GM18873 (cell line): ENCODE measurements around the gene SCFD2.

Source experiments
- ATAC-seq: cut with Tn5 transposase; IDR thresholded peaks from one replicate; pipeline ENCODE4 v1.9.1; 2021; ENCODE audit warnings: mild to moderate bottlenecking, moderate library complexity, moderate number of reproducible peaks; ENCODE audit not compliant: unreplicated experiment, low FRiP score

The SCFD2 gene

DNA sequence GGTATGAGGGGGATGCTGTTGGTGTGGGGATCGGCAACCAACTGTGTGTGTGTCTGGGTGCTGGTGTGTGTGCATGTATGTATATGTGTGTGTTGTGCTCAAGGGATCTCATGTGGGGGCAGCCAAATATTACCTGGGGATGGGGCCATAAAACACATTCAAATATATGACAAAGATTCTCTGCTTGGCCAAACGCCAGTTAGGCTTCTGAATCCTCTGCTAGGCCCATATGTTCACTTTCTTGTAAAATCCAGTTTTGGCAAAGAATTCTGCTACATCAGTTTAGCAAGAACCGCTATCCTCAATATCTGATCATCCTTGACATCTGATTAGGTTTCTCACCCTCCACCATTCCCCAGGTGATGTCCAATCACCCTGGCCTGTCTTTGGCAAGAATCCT lies 397.2 kb downstream of the SCFD2 start:
- no peak for ATAC-seq

DNA sequence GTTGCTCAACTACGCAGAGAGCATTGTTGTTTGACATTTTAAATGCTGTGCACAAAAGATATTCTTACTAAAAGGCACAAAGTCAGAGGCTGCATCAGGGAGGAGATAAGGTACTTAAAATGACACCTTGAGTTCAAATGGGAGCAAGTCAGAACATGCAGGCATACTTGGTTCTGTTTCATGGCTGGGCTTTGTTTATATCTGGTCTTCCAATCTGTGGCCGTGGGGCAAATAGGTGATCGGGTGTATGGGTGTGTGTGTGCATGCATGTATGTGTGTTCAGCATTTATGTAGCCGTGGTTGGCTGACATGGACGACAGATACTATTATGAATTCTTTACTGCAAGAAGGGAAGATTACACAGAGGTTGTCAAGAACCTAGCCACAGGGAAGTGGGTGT lies 397.6 kb downstream of the SCFD2 start:
- ATAC-seq, result no peak

DNA sequence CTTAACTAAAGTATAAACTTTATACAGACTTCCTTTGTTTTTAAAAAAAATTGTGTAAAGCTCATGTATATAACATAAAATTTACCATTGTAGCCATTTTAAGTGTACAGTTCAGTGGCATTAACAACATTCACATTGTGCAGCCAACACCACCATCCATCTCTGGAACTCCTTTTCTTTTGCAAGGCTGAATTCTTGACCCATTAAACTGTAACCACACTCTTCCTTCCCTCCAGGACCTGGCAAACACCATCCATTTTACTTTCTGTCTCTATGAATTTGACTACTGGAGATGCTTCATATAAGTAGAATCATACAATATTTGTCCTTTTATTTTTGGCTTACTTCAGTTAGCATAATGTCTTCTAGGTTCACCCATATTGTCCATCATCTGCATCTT lies 399.1 kb downstream of the SCFD2 start:
- ATAC-seq, result no peak

DNA sequence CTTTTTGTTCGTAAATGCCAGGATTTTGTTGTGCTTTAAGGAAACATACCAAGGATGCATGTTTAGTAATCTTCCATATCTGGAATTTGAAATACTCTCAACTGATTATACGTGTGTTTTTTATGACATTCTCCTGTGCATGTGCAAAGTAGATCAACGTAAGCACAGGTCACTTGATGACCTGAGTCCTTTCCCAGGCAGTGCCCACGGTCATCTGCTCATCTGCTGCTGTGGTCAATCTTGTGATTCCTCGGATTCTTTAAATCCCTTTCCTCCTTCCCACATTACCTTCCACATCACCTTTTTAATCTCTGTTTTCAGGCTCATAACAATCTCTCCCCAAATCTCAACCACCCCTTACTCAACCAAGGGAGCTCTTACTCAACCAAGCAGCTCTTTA lies 399.7 kb downstream of the SCFD2 start:
- no peak for ATAC-seq

DNA sequence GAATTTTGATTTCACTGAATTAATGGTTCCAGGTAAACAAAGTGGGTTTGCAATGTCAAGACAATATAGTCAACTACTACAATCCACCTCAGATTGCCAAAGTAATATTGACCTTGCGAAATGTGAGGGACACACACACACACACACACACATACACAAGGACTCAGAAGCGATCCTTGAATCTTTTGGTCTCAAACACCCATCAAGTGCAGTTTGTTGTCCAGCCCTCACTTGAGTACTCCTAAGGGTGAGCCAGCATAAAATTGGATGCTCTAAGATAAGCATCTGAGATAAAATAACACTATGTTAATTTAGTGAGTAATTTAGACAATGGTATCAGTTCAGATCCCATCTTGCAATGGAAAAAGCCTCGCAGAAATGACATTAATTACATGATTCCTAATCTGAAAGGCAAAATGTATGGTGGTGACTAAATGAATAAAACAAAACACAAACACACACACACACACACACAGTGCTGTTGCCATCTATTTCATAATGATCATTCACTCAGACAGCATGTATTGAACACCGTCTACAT lies 401.2 kb downstream of the SCFD2 start:
- ATAC-seq, result no peak

DNA sequence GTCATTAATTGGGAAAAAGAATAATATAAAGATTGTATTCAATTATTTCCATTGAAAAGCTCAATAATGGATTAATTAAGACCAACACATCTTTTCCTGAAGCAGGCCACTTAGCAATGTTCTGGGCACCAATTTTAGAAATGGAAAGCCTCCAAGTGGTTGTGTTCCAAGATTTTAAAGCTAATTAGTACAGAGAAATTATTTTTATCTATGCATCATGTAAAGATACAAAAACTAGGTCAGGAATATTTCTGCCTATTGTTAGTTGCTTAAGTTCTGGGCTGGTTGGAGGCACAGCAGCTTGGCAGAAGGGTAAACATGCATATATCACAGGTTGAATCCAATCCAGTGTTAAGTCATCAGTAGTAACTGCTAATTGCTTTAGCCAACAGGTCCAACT lies 401.9 kb downstream of the SCFD2 start:
- no peak for ATAC-seq

DNA sequence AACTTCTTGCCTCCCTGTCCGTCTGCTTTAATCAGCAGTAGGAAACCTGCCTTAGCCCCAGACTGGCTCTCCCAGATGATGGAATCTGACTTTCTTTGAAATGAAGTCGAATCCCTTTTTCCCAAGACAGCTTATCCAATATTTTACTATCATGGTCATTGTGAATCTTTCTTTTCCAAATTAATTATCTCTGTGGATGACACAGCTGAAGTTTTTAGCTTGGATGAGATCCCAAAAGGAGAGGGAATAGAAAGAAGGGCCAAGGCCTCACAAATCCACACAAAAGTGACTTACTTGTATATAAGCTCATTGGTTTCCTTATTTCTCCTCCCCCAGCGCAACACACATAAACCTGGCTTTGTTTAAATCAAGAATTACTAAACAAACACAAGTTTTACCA lies 403.1 kb downstream of the SCFD2 start:
- no peak for ATAC-seq

DNA sequence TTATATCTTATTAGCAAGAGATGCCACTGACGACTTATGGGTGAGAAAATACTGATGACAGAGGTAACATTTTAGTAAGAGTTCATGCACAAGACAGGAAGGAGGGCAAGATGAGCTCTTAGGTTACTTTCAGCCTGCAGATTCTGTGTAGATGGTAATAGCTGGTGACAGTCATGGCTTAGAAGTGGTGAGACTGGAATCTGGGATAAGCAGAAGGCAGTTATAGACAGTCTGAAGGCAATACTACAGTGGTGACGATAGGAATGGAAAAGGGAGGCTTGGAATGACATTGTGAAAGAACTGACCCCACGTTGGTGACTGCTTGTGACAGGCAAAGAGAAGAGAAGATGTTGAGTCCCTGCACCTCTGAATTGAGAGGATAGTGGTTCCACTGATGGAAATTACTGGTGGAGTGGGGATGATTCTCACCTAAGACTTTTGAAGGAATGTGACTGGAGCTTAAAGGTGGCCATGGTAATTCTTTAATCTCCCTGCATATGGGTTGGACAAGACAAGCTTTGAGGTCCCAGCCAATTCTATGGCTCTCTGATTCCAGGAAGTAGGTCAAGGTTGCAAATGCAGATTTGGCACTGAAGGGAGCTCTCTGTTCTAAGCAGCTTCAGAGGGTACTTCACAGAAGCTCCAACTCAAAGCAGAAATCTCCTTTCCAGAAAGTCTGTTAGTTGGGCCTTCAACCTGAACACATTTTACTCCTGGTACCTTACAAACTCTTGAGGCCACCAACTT lies 404.0 kb downstream of the SCFD2 start:
- no peak for ATAC-seq

DNA sequence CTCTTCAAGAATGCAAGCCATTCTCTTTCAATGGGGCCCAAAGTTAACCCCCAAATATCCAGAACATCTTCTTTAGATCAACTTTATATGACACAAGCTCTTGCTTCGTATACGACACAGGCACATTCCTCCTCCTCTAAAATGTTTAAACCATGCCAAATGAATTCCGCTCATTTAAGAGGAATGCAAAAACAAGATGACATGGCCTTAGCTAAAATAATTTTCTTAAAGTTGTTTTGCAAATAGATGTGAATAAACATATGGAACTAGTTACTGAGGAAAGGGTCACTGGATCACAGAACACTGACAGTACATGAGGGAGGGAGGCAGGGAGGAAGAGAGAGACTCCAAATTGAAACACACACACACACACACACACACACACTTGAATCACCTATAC lies 406.3 kb downstream of the SCFD2 start:
- ATAC-seq, result no peak

DNA sequence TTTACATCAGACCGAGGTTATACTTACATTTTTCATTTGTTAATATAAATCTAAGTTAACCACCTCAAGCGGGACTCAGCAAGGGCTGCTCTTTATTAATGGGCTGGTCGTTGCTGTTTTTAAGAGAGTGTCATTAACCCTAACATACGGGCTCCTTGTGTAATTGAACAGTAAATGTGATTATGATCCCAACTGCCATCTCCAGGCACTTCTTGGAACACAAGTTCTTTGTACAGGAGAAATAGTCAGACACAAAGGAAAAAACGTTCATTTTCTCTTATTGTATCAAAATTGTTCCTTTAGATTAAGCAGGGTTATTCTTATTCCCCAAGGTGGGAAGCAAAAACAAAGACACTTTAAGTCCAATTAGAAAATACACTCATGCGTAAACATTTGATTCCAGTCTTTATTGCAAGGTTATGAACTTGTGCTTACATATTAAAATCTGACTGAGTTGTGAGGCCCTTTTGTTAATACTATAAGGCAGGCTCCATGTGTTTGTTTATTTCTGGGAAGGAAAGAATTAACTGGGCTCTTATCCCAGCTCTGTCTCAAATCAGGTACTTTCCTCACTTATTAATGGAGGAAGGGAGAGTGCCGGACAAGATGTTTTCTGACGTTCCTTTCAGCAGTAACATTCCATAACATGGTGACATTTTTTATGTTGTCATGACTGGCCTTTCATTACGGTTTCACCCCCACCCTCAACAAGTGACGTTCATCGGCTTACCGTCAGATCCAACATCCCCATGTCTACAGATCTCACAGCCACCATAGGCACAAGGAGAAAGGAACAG lies 407.8 kb downstream of the SCFD2 start:
- no peak for ATAC-seq

DNA sequence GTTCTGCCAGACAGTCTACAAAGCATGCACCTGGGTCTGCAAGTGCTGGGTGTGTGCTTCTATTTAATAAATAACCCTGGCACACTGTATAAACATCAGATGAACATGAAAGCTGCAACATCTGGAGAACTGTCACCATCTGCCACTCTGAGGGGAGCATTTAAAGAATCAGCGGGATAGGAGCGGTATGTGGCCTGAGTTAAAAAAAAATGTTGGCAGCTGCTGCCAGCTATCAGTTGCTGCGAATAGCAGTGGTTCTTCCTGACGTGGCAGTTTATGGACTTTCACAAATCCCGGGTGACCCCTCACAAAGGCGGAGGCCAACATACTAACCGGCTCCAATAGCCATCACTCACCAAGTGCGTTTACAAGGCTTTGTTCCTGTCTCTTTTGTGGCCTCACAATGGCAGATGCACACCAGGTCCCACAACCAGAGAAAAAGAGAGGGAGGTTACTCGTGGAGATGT lies 408.6 kb downstream of the SCFD2 start:
- ATAC-seq, result no peak

DNA sequence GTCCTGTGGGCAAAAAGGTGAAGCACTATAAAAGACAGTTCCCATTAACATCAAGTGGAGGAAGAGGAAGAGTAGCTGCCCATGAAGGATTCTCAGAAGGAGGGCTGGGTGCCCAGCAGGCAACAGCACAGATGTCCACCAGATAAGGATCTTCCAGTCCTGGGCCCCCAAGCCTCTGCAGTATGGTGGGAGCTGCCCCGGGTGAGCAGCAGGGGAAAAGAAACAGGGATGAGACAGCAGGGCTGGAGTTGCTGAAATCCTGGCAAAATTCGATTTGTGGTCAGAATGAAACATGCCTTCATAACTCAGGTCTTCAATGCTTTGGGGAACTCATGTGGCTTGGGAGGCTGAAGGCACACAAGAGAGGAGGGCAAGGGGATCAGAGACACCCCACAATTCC lies 409.2 kb downstream of the SCFD2 start:
- no peak for ATAC-seq

DNA sequence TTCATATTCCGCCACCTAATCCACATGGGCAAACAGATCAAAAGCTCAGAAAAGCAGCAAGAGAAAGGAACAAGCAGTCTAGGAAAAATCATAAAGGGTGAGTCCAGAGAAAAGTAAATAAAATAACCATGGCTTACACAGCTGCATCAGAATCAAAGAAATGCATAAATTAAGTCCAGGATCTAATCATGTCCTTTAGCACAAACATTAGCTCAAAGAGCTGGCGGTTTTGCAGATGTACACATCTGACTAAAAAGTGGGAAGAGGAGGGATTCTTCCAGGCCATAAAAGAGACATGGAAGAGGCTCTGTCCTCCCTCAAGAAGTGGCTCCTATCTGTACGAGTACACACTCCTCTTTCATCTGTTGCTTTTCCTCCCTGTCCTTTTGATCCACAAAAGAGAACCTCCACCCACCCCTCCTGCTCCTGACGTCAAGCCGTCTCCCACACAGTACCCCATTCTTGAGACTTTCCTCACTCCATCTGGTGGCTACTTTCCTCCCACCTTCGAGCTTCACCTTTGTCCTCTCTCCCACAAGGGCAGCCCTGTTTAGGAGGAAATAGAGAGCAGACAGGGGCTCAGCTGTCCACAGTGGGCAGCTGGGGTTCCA lies 411.2 kb downstream of the SCFD2 start:
- ATAC-seq, result no peak

DNA sequence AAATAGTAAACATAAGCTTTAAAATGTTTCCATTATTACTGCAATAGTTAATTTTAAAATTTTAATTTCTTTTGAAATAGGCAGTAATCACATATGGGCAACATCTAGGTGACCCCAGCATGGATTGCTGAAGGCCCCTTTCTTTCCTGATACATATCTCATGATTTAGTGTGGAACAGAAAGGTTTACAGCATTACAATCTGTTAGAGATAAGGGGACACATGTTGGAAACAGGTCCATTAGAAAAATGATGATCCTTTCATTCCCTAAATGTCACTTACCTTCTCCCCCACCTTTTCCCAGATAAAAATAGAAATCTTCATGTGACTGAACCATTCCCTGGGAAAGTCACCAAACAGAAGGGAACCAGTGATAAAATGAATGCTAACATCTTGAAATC lies 413.3 kb downstream of the SCFD2 start:
- ATAC-seq, result no peak

DNA sequence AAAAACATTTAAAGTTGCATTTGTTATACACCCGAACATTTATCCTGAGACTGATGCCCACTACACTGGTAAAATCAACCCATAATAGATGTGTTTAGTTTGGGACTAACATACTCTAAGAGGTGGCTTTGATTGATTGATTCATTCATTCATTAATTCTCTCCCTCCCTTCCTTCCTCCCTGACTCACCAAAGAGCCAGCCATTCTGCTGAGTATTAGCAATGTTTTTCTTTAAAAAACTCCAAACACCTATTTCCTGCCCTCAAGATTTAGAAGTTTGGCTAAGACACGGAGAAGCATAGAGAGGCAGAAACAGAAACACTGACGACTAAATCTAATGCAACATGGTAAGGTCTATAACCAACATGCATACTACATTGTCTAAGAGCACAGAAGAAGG lies 414.8 kb downstream of the SCFD2 start:
- ATAC-seq, result no peak

DNA sequence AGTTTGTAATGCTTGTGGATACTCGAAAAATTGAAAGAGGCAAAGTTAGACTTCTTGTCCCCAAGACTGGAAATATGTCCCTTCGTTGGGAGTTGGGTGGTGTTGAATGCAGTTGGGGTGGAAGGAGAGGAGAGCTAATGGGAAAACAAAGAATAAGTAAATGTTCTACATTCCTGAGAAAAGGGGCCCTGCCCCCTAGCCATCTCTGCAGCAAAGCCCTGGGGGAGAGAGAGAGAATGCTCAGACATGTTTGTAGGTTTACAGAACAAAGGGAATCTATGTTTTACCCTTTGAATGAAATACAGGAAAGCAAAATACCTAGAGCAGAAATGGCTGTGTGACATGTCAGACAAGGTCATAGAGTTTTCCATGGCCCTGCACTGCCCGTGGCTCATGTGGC lies 415.6 kb downstream of the SCFD2 start:
- ATAC-seq, result no peak

DNA sequence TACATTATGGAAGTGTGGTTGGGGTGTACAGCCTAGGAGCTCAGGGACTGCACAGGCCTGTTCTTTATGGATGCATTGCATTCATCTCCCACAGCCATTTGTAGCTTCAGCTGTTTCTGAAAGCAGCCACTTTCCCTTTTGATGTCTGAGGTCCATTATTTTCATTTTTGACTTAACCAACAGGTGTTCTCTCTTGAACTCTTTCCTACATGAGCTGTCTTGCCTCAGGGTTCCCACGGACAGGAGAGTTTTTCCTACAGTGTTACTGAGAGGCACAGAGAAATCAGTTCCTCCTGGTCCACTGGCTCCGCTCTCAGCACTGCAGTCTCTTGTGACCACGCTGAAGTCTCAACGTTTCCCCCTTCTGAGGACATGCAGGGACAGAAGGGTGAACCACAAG lies 416.5 kb downstream of the SCFD2 start:
- no peak for ATAC-seq

DNA sequence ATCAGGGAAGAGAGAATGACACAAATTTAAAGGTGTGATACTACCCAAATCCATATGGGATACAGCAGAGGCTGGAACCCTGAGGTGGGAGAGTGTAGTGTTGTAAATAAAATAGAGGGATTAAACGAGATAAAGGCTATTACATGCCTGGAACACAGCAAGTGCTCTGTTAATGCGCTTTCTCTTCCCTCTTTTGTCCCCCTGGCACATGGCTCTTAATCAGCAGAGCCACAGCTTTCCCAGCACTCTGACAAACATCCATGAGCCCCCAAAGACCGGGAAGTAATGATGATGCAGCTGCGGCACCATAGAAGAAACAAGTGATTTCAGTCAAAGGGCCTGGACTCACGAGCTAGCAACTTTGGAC lies 417.8 kb downstream of the SCFD2 start:
- ATAC-seq, result no peak

DNA sequence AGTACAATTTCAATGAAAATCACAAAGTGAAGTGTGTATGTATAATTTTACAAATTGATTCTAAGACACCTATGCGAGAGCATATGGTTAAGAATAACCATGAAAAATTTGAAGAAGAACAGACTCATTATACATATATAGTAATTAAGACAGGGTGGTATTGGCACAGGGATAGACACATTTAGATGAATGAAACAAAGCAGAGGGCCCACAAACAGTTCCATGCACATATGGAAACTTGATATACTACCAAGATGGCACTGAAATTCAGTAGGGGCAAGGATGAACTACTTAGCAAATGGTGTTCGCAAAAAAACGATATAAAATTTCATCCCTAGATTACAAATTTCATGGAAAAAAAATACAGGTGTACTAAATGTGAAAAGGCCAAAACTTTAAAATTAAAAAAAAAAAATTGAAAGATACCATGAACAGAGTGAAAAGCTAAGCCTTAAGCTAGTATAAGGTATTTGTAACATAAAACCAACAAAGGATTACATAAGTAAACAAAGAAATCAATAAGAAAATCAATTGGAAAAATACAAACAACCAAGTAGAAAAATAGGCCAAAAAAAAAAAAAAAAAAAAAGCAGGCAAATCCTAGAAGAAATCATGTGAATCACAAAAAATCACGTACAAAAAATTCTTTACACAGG lies 418.3 kb downstream of the SCFD2 start:
- ATAC-seq, result no peak

DNA sequence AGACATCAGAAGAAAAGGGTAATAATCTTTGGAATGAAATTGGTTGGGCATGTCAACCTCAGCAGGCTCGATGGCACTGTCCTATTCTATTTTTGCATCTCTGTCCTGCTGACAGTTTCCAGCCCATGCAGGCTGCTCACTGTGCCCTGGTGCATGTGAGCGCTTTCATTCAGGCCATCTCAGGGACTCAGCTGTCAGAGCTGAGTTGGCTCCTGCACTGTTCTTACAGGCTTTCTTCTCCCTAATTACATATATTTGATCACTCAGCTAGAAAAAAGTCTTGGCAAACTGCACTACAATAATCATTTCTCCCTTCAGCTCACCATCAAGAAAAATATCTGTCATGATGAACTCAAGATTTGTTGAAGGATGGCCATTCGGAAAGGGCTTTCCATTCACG lies 419.0 kb downstream of the SCFD2 start:
- no peak for ATAC-seq

DNA sequence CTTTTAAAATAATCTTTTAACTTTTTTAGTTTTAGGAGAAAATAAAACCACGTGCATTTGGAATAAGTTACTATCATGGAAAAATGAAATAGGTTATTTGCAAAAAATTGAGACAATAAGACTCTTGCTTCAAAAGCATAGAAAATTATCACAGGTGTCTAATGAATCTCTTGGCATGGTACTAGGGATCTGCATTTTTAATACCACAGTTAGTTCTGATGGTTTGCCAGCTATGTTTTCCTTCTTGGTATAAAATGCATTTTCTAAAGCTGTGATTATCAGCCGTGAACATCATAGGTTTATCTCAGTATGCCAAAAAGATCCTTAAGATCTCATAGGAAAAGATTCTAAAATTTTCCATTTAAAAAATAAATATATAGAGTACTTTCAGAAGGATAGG lies 419.9 kb downstream of the SCFD2 start:
- no peak for ATAC-seq
